GM12878 (cell line): ENCODE results near the gene KPNA4. TPM values are rescaled to one million over a fixed set of nuclear protein-coding genes. Genes with fewer than 3 reads are reported as not detected.

Experiments used
- ATAC-seq: fragments of 200-7000 bp; cut with Tn5 transposase; 3 replicates; pipeline ENCODE4 v1.9.1; 2020; ENCODE audit warnings: mild to moderate bottlenecking, moderate library complexity
- BruUV-seq: library from RNA; stranded (reverse); fragments of 400-500 nt; replicated peaks from 2 replicates; lab custom pipeline; 2021; lab: Mats Ljungman, UMichigan
- CTCF ChIA-PET: fragments of 300-600 bp; sonication (Branson Sonifier 250); formaldehyde crosslinking; extraction: SDS; loops from one replicate; lab custom pipeline; 2021; ENCODE audit warnings: inconsistent platforms; lab: Yijun Ruan, JAX
- POLR2A ChIA-PET: fragments of 350-600 bp; formaldehyde crosslinking; extraction: SDS; loops from one replicate; lab custom pipeline; 2021; ENCODE audit warnings: inconsistent platforms; lab: Charles Lee
- RAD21 ChIA-PET: fragments of 300-600 bp; sonication (Branson Sonifier 250); formaldehyde crosslinking; loops from one replicate; lab custom pipeline; 2023; ENCODE audit warnings: antibody characterized with exemption; ENCODE audit not compliant: unreplicated experiment; lab: Charles Lee
- SMC1A ChIA-PET: fragments of 300-600 bp; sonication (Branson Sonifier 250); formaldehyde crosslinking; loops from one replicate; lab custom pipeline; 2023; ENCODE audit not compliant: unreplicated experiment, uncharacterized antibody; lab: Charles Lee
- DNase-seq: peaks from one replicate; pipeline ENCODE4 v3.0.0-alpha.2; 2011; ENCODE audit warnings: low read depth, low spot score
- FAIRE-seq: peaks from 3 replicates; lab custom pipeline; 2011; peaks lifted over from hg19 to GRCh38; lab: Jason Lieb, UNC
- H2AFZ ChIP-seq: 2 replicates; pipeline ENCODE4 v1.6.0; 2011; ENCODE audit warnings: low read depth, low read length, control low read depth; ENCODE audit not compliant: control insufficient read depth
- H3K27ac ChIP-seq: 2 replicates; pipeline ENCODE4 v1.5.1; 2011; ENCODE audit warnings: control low read depth; ENCODE audit not compliant: control insufficient read depth, insufficient read depth
- H3K27me3 ChIP-seq, 2 experiments: replicated peaks in 1 of 2; 2 replicates each; pipeline versions ENCODE4 v1.6.0 to v1.6.1; 2011; ENCODE audit warnings: low read length in 1 of 2; ENCODE audit not compliant: control insufficient read depth in 2 of 2, insufficient read depth in 2 of 2
- H3K36me3 ChIP-seq, 2 experiments: 2 replicates each; pipeline ENCODE4 v1.5.1; 2011; ENCODE audit warnings: low read length in 1 of 2; ENCODE audit not compliant: control insufficient read depth in 2 of 2, insufficient read depth in 2 of 2
- H3K4me1 ChIP-seq: 2 replicates; pipeline ENCODE4 v1.6.1; 2011; ENCODE audit warnings: mild to moderate bottlenecking, low read length, moderate library complexity, mixed read lengths; ENCODE audit not compliant: control insufficient read depth, insufficient read depth
- H3K4me2 ChIP-seq: 2 replicates; pipeline ENCODE4 v1.6.0; 2011; ENCODE audit warnings: control low read depth; ENCODE audit not compliant: control insufficient read depth, insufficient read depth
- H3K4me3 ChIP-seq: fragments of 200-600 bp; sonication (generic); 2 replicates; pipeline ENCODE4 v1.5.1; 2016
- H3K79me2 ChIP-seq: 2 replicates; pipeline ENCODE4 v1.6.0; 2011; ENCODE audit warnings: low read length; ENCODE audit not compliant: control insufficient read depth, insufficient read depth
- H3K9ac ChIP-seq: 2 replicates; pipeline ENCODE4 v1.8.0; 2011; ENCODE audit warnings: low read length, control low read depth, mixed read lengths; ENCODE audit not compliant: control insufficient read depth, insufficient read depth
- H3K9me3 ChIP-seq: replicated peaks from 3 replicates; pipeline ENCODE4 v1.5.1; 2011; ENCODE audit warnings: mild to moderate bottlenecking, low read length; ENCODE audit not compliant: control insufficient read depth, insufficient read depth
- H4K20me1 ChIP-seq: 2 replicates; pipeline ENCODE4 v1.6.0; 2011; ENCODE audit not compliant: control insufficient read depth, insufficient read depth
- ATF7 ChIP-seq: fragments of 450-650 bp; IDR thresholded peaks from 2 replicates; pipeline ENCODE4 v1.6.1; 2016; ENCODE audit warnings: low read depth, mild to moderate bottlenecking
- EZH2 ChIP-seq: IDR thresholded peaks from 2 replicates; pipeline ENCODE4 v1.6.1; 2012; ENCODE audit warnings: low read depth, mild to moderate bottlenecking, control low read depth, inconsistent platforms, low read length, borderline replicate concordance; ENCODE audit not compliant: control insufficient read depth
- FOS ChIP-seq: IDR thresholded peaks from 3 replicates; pipeline ENCODE4 v1.6.1; 2011; ENCODE audit warnings: borderline replicate concordance; ENCODE audit not compliant: insufficient read length; ENCODE audit errors: extremely low read depth
- PML ChIP-seq: IDR thresholded peaks from 2 replicates; pipeline ENCODE4 v1.6.1; 2012; ENCODE audit warnings: low read length, inconsistent platforms
- RUNX3 ChIP-seq: IDR thresholded peaks from 2 replicates; pipeline ENCODE4 v1.6.1; 2012; ENCODE audit warnings: low read length, inconsistent platforms
- SIX5 ChIP-seq: IDR thresholded peaks from 2 replicates; pipeline ENCODE4 v1.6.1; 2011; ENCODE audit warnings: mild to moderate bottlenecking, low read depth, low read length, moderate library complexity; ENCODE audit not compliant: severe bottlenecking
- STAT3 ChIP-seq: IDR thresholded peaks from 2 replicates; pipeline ENCODE4 v1.6.1; 2011; ENCODE audit warnings: low read depth, low read length, improper control_type of control experiment
- WRNIP1 ChIP-seq: IDR thresholded peaks from 2 replicates; pipeline ENCODE4 v1.6.1; 2011; ENCODE audit warnings: low read depth, low read length, improper control_type of control experiment, borderline replicate concordance
- ZNF24 ChIP-seq: fragments of 450-650 bp; IDR thresholded peaks from 2 replicates; pipeline ENCODE4 v1.6.1; 2017; ENCODE audit warnings: antibody characterized with exemption, mild to moderate bottlenecking
- ZNF274 ChIP-seq: IDR thresholded peaks from one replicate; pipeline ENCODE4 v1.8.0; 2011; ENCODE audit not compliant: insufficient read length, insufficient read depth
- WGBS: methylation state at CpG from one replicate; pipeline ENCODE4 v1.1.6; 2016; ENCODE audit warnings: low lambda C conversion rate; ENCODE audit not compliant: insufficient replicate concordance, insufficient coverage; ENCODE audit errors: missing lambda C conversion rate; 5-methylcytosine and 5-hydroxymethylcytosine counted together
- in situ Hi-C: fragments of 300-500 bp; cut with MboI; formaldehyde crosslinking; loops from 9 replicates; pipeline ENCODE4 v1.14.3; 2018; ENCODE audit warnings: mixed read lengths
- intact Hi-C: fragments of 100-400 bp; cut with micrococcal nuclease; formaldehyde crosslinking; loops from one replicate; pipeline ENCODE4 v1.14.2; 2022; ENCODE audit not compliant: unreplicated experiment
- polyA plus RNA-seq, 11 experiments: library from polyadenylated mRNA; depleted of rRNA in 4 of 11; unstranded in 6 of 11; stranded (reverse) in 5 of 11; fragments of >200 nt; fragmentation: Nextera tagmentation in 4 of 11; fragmentation: Illumina TruSeq in 1 of 11; extraction: Ambion mirVana in 4 of 11; extraction: Trizol in 1 of 11; gene quantifications; 1 replicate in 1 of 11; 2 replicates in 10 of 11; pipeline versions ENCODE4 v1.2.1 to v1.2.3, GENCODE V29; 2011 to 2016; ENCODE audit warnings: inconsistent platforms in 2 of 11, missing spikeins in 2 of 11, low read depth in 1 of 11
- total RNA-seq, 4 experiments: library from RNA; depleted of rRNA in 3 of 4; stranded (reverse); fragments of >200 nt in 3 of 4; fragmentation: Illumina TruSeq in 1 of 4; extraction: Trizol in 1 of 4; gene quantifications; 2 replicates each; pipeline versions ENCODE4 v1.2.1 to v1.2.3, GENCODE V29; 2013 to 2021
- TF ChIP-seq, protein P1 (sequence below): IDR thresholded peaks from 2 replicates; pipeline ENCODE4 v1.6.1; 2012; ENCODE audit warnings: mild to moderate bottlenecking, low read depth, low read length
- TF ChIP-seq, protein P2 (sequence below): fragments of 450-650 bp; IDR thresholded peaks from 2 replicates; pipeline ENCODE4 v1.6.1; 2017; ENCODE audit warnings: borderline replicate concordance
- TF ChIP-seq, protein P3 (sequence below): IDR thresholded peaks from 2 replicates; pipeline ENCODE4 v1.6.1; 2011; ENCODE audit warnings: borderline replicate concordance, low read depth, mild to moderate bottlenecking, moderate library complexity, low read length; ENCODE audit not compliant: insufficient read depth, poor library complexity, severe bottlenecking
- TF ChIP-seq, protein P4 (sequence below): fragments of 450-650 bp; IDR thresholded peaks from 2 replicates; pipeline ENCODE4 v1.6.1; 2017; ENCODE audit warnings: low read depth, mild to moderate bottlenecking, moderate library complexity

KPNA4 gene
- total and polyA plus RNA-seq, 10 of the 15 experiments (the other 5 are each of a cell fraction or from before 2014, with no cell fraction given), result 9.9 to 40.6 (median 18.1) TPM

DNA sequence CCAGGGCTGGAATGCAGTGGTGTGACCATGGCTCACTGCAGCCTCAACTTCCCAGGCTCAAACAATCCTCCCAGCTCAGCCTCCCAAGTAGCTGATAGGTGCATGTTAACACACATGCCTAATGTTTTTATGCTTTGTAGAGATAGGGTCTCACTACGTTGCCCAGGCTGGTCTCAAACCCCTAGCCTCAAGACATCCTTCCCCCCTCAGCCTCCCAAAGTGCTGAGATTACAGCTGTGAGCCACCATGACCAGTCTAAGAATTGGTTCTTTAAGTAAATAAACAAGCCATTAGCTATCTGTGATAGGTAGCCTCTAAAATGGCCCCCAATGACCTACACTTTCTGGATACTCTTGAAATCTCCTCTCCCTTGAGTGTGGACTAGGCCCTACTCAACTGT lies 119.5 kb downstream of the KPNA4 start:
- Histone ChIP-seq H2AFZ (no peak overlapping the region), H3K27ac (no peak overlapping the region; the same call in 1 of the 2 replicates), H3K79me2 (peaks cover 88% of the 10 kb centered on the region), H3K9ac (no peak overlapping the region), H3K36me3 (peaks cover 0 to 17% of the 10 kb centered on the region in 2 experiments; a peak in 1 of 4 replicates), H3K4me3 (peak overlapping the region; percentile 13; the same call in 1 of the 2 replicates), H3K27me3 (no peaks in the 10 kb centered on the region), H3K9me3 (peaks cover 5% of the 10 kb centered on the region; the same call in 2 of the 3 replicates), H4K20me1 (no peaks in the 10 kb centered on the region), H3K4me1 (peaks cover 9% of the 10 kb centered on the region), H3K4me2 (peak overlapping the region; percentile 33)
- SMC1A ChIA-PET, result interaction anchor here (0.7 to 7.7 kb wide), 4 partner anchors 11 to 40 kb away, joined by 3 to 73 read pairs (median 4); no protein-coding TSS in a partner anchor
- intact Hi-C loops, result loop anchor here (5.0 kb wide), 1 partner anchor 226 kb away; no protein-coding TSS in a partner anchor
- WGBS, result 22% methylated on average over 1 of the region's 1 CpG
- no peak for FAIRE-seq
- DNase-seq, result no peak
- TF ChIP-seq, protein P1, sequence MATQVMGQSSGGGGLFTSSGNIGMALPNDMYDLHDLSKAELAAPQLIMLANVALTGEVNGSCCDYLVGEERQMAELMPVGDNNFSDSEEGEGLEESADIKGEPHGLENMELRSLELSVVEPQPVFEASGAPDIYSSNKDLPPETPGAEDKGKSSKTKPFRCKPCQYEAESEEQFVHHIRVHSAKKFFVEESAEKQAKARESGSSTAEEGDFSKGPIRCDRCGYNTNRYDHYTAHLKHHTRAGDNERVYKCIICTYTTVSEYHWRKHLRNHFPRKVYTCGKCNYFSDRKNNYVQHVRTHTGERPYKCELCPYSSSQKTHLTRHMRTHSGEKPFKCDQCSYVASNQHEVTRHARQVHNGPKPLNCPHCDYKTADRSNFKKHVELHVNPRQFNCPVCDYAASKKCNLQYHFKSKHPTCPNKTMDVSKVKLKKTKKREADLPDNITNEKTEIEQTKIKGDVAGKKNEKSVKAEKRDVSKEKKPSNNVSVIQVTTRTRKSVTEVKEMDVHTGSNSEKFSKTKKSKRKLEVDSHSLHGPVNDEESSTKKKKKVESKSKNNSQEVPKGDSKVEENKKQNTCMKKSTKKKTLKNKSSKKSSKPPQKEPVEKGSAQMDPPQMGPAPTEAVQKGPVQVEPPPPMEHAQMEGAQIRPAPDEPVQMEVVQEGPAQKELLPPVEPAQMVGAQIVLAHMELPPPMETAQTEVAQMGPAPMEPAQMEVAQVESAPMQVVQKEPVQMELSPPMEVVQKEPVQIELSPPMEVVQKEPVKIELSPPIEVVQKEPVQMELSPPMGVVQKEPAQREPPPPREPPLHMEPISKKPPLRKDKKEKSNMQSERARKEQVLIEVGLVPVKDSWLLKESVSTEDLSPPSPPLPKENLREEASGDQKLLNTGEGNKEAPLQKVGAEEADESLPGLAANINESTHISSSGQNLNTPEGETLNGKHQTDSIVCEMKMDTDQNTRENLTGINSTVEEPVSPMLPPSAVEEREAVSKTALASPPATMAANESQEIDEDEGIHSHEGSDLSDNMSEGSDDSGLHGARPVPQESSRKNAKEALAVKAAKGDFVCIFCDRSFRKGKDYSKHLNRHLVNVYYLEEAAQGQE, result no peak
- TF ChIP-seq STAT3 (no peak), ZNF274 (no peak), ATF7 (no peak), PML (no peak), EZH2 (no peak), WRNIP1 (no peak), ZNF24 (no peak), FOS (no peak), SIX5 (no peak), RUNX3 (no peak)
- TF ChIP-seq, protein P2, sequence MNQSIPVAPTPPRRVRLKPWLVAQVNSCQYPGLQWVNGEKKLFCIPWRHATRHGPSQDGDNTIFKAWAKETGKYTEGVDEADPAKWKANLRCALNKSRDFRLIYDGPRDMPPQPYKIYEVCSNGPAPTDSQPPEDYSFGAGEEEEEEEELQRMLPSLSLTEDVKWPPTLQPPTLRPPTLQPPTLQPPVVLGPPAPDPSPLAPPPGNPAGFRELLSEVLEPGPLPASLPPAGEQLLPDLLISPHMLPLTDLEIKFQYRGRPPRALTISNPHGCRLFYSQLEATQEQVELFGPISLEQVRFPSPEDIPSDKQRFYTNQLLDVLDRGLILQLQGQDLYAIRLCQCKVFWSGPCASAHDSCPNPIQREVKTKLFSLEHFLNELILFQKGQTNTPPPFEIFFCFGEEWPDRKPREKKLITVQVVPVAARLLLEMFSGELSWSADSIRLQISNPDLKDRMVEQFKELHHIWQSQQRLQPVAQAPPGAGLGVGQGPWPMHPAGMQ, result no peak
- TF ChIP-seq, protein P3, sequence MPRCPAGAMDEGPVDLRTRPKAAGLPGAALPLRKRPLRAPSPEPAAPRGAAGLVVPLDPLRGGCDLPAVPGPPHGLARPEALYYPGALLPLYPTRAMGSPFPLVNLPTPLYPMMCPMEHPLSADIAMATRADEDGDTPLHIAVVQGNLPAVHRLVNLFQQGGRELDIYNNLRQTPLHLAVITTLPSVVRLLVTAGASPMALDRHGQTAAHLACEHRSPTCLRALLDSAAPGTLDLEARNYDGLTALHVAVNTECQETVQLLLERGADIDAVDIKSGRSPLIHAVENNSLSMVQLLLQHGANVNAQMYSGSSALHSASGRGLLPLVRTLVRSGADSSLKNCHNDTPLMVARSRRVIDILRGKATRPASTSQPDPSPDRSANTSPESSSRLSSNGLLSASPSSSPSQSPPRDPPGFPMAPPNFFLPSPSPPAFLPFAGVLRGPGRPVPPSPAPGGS, result no peak
- TF ChIP-seq, protein P4, sequence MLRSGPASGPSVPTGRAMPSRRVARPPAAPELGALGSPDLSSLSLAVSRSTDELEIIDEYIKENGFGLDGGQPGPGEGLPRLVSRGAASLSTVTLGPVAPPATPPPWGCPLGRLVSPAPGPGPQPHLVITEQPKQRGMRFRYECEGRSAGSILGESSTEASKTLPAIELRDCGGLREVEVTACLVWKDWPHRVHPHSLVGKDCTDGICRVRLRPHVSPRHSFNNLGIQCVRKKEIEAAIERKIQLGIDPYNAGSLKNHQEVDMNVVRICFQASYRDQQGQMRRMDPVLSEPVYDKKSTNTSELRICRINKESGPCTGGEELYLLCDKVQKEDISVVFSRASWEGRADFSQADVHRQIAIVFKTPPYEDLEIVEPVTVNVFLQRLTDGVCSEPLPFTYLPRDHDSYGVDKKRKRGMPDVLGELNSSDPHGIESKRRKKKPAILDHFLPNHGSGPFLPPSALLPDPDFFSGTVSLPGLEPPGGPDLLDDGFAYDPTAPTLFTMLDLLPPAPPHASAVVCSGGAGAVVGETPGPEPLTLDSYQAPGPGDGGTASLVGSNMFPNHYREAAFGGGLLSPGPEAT, result no peak
- no peak for ATAC-seq
- POLR2A ChIA-PET, result interaction anchor here (1.9 kb wide), 1 partner anchor 44 kb away, joined by 7 read pairs; no protein-coding TSS in a partner anchor
- BruUV-seq, result no TSS peak
- CTCF ChIA-PET, result interaction anchor here (0.5 to 2.1 kb wide), 2 partner anchors 11 to 67 kb away, joined by 4 to 8 read pairs; no protein-coding TSS in a partner anchor
- in situ Hi-C loops, result no loop called here
- RAD21 ChIA-PET, result no interaction called here
